Measurements from ENCODE around the gene PRKCB.

The PRKCB gene

GRCh38 chr16:24049113-24049512 lies 213.3 kb downstream of the PRKCB start:
- no peak for DNase-seq (ENCODE audit: low read depth)

GRCh38 chr16:24051125-24051524 lies 215.3 kb downstream of the PRKCB start:
- no peak for DNase-seq (ENCODE audit: low read depth)

- DNase-seq (ENCODE audit: low read depth): no peak
Measured at GRCh38 chr16:24052329-24053098, 216.7 kb downstream of the PRKCB start.

GRCh38 chr16:24053099-24053946 lies 217.5 kb downstream of the PRKCB start:
- no peak for DNase-seq (ENCODE audit: low read depth)

GRCh38 chr16:24054741-24055491 lies 219.1 kb downstream of the PRKCB start:
- no peak for DNase-seq (ENCODE audit: low read depth)

GRCh38 chr16:24062270-24062817 lies 226.6 kb downstream of the PRKCB start:
- DNase-seq (ENCODE audit: low read depth): no peak

DNA sequence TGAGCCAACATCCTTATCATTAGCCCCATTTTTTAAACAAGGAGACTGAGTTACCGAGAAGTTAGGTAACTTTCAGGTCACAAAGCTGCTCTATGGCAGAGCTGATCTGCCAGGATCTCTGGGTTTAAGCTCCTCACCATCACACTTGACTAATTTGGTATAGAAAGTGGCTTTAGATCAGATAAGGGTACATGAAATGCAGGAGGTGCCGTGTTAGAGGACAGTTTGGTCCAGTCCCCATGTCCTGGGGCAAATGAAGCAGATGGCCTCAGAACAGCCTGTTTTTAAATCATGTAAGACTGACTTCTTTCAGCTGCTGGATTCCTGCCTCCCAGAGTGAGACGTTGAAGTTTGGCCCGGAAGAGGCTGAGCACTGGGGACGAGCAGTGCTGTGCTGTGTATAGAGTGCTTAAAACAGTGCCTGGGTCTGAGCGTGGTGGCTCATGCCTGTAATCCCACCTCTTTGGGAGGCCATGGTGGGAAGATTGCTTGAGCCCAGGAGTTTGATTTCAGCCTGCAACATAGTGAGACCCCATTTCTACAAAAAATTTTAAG lies 233.3 kb downstream of the PRKCB start:
- no peak for DNase-seq (ENCODE audit: low read depth)

- DNase-seq (ENCODE audit: low read depth): no peak
Measured at GRCh38 chr16:24070851-24071250, 235.1 kb downstream of the PRKCB start.

- no peak for DNase-seq (ENCODE audit: low read depth)
Measured at GRCh38 chr16:24071666-24072360, 236.0 kb downstream of the PRKCB start.

DNA sequence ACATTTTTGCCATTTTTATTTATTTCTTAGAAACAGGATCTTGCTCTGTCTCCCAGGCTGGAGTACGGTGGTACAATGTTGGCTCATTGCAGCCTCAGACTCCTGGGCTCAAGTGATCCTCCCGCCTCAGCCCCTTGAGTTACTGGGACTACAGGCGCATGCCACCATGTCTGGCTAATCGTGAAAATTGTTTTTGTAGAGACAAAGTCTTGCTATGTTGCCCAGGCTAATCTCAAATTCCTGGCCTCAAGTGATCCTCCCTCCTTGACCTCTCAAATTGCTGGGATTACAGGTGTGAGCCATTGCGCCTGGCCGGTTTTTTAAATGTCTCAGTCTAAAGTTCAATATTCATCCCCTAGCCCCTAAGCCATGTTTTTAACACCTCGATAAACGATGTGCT lies 237.5 kb downstream of the PRKCB start:
- DNase-seq (ENCODE audit: low read depth): no peak

DNA sequence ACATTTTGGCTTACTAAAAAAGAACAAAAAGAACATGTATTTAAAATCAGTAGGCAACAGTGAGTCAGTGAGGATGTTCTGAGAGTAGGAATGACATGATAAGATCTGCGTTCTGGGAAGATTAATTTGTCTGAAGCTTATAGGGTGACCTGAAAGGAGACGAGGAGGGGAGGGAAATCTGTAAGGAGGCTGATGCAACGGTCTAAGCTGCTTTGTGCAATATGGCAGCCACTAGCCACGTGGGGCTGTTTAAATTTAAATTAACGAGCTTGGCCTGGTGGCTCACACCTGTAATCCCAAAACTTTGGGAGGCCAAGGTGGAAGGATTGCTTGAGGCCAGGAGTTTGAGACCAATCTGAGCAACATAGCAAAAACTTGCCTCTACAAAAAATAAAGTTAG lies 238.8 kb downstream of the PRKCB start:
- no peak for DNase-seq (ENCODE audit: low read depth)

- DNase-seq (ENCODE audit: low read depth): no peak
Measured at GRCh38 chr16:24075302-24075701, 239.5 kb downstream of the PRKCB start.

DNA sequence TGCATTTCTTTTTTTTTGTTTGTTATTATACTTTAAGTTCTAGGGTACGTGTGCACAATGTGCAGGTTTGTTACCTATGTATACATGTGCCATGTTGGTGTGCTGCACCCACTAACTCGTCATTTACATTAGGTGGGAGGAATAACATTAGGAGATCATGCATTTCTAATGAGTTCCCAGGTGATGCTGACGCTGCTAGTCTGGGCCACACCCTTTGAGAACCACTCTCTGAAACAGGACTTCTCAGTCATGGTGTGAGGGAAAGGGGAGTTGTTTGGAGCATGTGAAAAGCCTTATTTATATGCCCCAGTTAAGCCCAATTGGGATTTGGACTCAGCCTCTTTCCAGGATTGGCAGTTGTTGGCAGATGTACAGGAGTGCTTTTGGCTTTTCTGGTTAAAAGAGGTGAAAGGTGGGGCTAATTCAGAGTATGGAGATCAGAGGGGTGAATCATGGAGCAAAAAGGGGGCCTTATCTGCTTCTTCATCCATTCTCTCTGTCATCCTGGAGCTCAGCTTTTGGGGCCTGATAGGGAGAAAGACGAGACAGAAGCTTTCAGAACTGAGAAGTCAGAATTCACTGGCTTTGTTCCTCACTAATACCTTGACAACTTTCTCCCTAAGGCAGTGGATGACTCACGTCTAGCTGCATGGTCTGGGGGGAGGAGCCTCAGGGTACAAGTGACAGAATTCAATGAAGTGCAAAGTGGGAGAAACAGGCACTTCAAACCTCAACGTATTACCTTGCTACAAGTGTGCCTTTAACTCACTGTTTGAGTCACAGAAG lies 240.3 kb downstream of the PRKCB start:
- no peak for DNase-seq (ENCODE audit: low read depth)

GRCh38 chr16:24077292-24077691 lies 241.5 kb downstream of the PRKCB start:
- no peak for DNase-seq (ENCODE audit: low read depth)

DNA sequence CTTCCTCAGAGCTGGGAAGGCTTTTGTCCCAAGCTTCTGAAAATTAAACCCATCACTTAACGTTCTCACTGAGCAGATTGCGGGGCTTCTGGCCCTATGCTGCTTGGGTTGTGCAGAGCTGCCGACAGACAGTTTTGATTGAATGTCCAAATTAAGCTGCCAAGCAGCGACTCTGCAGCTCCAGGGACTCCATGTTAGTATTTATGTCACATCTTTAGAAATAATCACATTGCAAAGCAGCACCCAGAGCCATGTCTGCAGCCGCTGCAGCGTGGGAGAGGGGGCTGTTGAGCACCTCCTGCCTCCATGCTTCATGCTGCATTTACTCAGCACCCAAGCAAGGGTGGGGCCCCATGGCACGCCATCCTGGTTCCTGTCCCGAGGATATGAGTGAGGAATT lies 242.2 kb downstream of the PRKCB start:
- DNase-seq (ENCODE audit: low read depth): no peak

- DNase-seq (ENCODE audit: low read depth): no peak
Measured at GRCh38 chr16:24085666-24086065, 249.9 kb downstream of the PRKCB start.

GRCh38 chr16:24087891-24088410 lies 252.2 kb downstream of the PRKCB start:
- no peak for DNase-seq (ENCODE audit: low read depth)

GRCh38 chr16:24088767-24089166 lies 253.0 kb downstream of the PRKCB start:
- no peak for DNase-seq (ENCODE audit: low read depth)

DNA sequence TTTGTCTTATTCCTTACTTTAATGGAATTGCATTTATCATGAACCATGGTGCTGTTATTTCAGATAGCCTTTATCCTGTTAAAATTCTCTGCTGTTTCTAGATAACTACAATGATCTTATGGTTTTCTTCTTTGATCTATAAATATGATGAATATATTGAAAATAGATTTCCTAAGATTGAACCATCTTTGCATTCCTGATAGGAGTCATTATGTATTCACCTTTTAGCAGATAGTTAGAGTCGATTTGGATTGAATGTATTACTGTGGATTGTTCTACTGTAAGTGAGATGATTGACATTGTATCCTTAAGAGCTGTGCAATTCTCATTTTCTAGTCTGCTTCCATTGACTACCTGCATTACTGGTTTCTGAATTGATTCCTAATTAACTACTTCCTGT lies 255.3 kb downstream of the PRKCB start:
- DNase-seq (ENCODE audit: low read depth): no peak

- no peak for DNase-seq (ENCODE audit: low read depth)
Measured at GRCh38 chr16:24093049-24093448, 257.3 kb downstream of the PRKCB start.

All from HS-27A (cell line).